ENCODE results near the gene UBA5. TPM values are rescaled to one million over a fixed set of nuclear protein-coding genes. Genes with fewer than 3 reads are reported as not detected.
A peak's percentile ranks its signal among the peaks of the same experiment; 100 is the strongest.

The UBA5 gene
- total and polyA plus RNA-seq, 2 donors: 28.2 to 57.9 TPM

DNA sequence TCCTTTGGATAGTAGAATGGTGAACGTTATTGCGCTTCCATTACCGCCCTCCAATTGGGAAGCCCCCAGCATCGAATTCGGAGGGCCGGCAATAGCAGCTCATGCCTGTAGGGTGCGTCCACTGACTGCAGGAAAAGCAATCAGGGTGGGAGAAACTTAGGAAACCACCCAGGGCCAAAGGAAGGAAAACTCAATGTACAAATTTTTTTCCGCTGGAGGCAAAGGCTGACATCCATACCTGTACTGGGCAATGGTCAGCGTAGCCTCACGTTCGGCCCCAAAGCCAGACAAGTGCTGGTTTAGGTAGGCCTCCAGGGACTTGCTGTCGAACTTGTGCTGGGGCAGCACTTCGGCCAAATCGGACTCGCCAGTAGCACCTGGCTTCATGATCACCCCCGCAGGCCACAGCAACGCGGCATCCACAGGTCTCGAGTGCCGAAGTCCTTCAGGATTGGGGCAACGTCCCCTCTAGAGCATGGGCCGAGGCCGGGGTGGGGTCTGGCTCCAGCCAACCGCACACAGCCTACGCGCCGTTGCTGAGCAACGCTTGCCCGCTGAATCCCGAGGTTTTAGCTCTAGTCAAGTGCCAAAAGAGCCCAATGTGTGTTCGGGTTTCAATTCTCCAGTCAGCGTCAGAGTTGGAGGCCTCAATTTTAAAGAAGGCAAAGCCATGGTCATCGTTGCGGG lies 621 bp upstream of the UBA5 start, which contains the start of gene ACAD11:
Gene ACAD11, minus strand, starts transcription at position 445 of the 687 bp plus-strand sequence. Its CDS starts 58 bp downstream, at position 387.
- peak within 1 kb of the TSS; percentile 95 for H3K27ac ChIP-seq (ENCODE audit: low read depth)
- under 1% methylated on average over 34 of the region's 34 CpGs for WGBS
- H3K36me3 ChIP-seq (ENCODE audit: insufficient read depth): no peaks in the 10 kb centered on the region
- H3K4me1 ChIP-seq (ENCODE audit: insufficient read depth): peaks cover 1% of the 10 kb centered on the region
- DNase-seq (ENCODE audit: extremely low spot score): peak; percentile 31
- peak within 1 kb of the TSS; percentile 94 for H3K4me3 ChIP-seq (ENCODE audit: low read depth, low read length)

- WGBS: 1% methylated on average over 5 of the region's 5 CpGs
Measured at GRCh38 chr3:132660811-132661070, 612 bp downstream of the UBA5 start.

DNA sequence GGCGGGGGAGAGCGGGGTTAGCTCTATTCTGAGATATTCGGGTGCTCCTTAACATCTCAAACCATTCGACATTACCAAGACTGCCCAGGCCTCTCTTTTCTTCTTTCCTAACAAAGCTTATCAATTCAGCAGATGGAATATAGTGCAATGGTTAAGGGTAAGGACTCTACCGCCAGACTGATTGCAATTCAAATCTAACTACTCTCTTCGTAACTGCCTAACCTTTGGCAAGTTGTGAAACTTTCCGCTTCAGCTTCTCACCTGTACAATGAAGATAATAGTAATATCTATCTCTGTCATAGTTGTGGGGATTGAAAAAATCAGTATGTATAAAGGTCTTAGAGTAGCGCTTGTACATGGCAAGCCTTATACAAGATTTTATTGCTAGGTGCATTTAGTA lies 972 bp downstream of the UBA5 start:
- WGBS: 17% methylated on average over 8 of the region's 8 CpGs
- Histone ChIP-seq H3K36me3 (ENCODE audit: insufficient read depth) (no peaks in the 10 kb centered on the region), H3K4me1 (ENCODE audit: insufficient read depth) (peaks cover 1% of the 10 kb centered on the region), H3K27ac (ENCODE audit: low read depth) (no peak overlapping the region), H3K4me3 (ENCODE audit: low read depth, low read length) (peak overlapping the region; percentile 94)
- DNase-seq (ENCODE audit: extremely low spot score): no peak

More at GRCh38 chr3:132660811-132661070, 612 bp downstream of the UBA5 start:
- Histone ChIP-seq H3K36me3 (ENCODE audit: insufficient read depth) (no peaks in the 10 kb centered on the region), H3K4me1 (ENCODE audit: insufficient read depth) (peaks cover 1% of the 10 kb centered on the region), H3K4me3 (ENCODE audit: low read depth, low read length) (peak overlapping the region; percentile 94), H3K27ac (ENCODE audit: low read depth) (no peak overlapping the region)
- DNase-seq (ENCODE audit: extremely low spot score): no peak

DNA sequence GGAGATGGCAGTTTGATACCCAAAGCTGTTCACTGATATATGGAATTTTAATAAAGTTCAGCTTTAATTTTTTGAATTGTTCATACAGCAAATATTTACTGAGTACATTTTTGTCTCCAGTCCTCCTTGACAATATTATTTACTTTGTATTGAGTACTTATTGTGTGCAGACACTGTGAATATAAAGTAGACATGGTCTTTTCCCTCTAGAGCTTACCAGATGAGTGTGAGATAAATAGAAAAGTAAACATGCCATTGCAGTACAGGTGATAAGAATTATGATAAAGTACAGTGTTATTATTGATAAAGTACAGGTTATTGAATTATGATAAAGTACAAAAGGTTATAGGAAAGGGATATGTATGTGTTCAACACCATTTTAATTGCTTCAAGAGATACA lies 2.1 kb downstream of the UBA5 start:
- no peak overlapping the region for H3K4me3 ChIP-seq (ENCODE audit: low read depth, low read length)
- DNase-seq (ENCODE audit: extremely low spot score): no peak
- H3K36me3 ChIP-seq (ENCODE audit: insufficient read depth): no peaks in the 10 kb centered on the region
- no peak overlapping the region for H3K27ac ChIP-seq (ENCODE audit: low read depth)
- H3K4me1 ChIP-seq (ENCODE audit: insufficient read depth): peaks cover 1% of the 10 kb centered on the region

GRCh38 chr3:132665230-132665745 lies 5.2 kb downstream of the UBA5 start:
- peaks cover 1% of the 10 kb centered on the region for H3K4me1 ChIP-seq (ENCODE audit: insufficient read depth)
- H3K4me3 ChIP-seq (ENCODE audit: low read depth, low read length): no peak overlapping the region
- no peak overlapping the region for H3K27ac ChIP-seq (ENCODE audit: low read depth)
- DNase-seq (ENCODE audit: extremely low spot score): no peak
- WGBS: 74% methylated on average over 3 of the region's 3 CpGs
- H3K36me3 ChIP-seq (ENCODE audit: insufficient read depth): no peaks in the 10 kb centered on the region

GRCh38 chr3:132669256-132669777 lies 9.2 kb downstream of the UBA5 start:
- Histone ChIP-seq H3K27ac (ENCODE audit: low read depth) (no peak overlapping the region), H3K4me3 (ENCODE audit: low read depth, low read length) (no peak overlapping the region), H3K36me3 (ENCODE audit: insufficient read depth) (no peaks in the 10 kb centered on the region), H3K4me1 (ENCODE audit: insufficient read depth) (no peaks in the 10 kb centered on the region)
- 95% methylated on average over 5 of the region's 5 CpGs for WGBS
- no peak for DNase-seq (ENCODE audit: extremely low spot score)

GRCh38 chr3:132675408-132675807 lies 15.3 kb downstream of the UBA5 start:
- Histone ChIP-seq H3K27ac (ENCODE audit: low read depth) (no peak overlapping the region), H3K4me1 (ENCODE audit: insufficient read depth) (no peaks in the 10 kb centered on the region), H3K4me3 (ENCODE audit: low read depth, low read length) (no peak overlapping the region), H3K36me3 (ENCODE audit: insufficient read depth) (peaks cover 1% of the 10 kb centered on the region)
- no peak for DNase-seq (ENCODE audit: extremely low spot score)

DNA sequence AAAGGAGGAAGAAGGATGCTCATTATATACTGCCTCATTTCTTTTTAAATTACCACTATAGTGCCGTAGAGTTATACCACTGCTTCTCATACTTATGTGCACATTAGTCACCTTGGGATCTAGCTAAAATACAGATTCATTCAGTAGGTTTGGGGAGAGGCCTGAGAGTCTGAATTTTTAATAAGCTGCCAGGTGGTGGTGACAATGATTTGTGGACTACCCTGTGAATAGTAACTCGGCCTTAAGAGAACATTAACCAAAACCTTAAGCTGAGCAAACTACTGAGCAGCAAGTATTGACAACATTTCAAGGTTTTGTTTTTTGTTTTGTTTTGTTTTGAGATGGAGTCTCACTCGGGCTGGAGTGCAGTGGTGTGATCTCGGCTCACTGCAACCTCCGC lies 19.8 kb downstream of the UBA5 start:
- H3K4me1 ChIP-seq (ENCODE audit: insufficient read depth): no peaks in the 10 kb centered on the region
- no peak overlapping the region for H3K4me3 ChIP-seq (ENCODE audit: low read depth, low read length)
- WGBS: 91% methylated on average over 5 of the region's 5 CpGs
- no peak overlapping the region for H3K27ac ChIP-seq (ENCODE audit: low read depth)
- DNase-seq (ENCODE audit: extremely low spot score): no peak
- no peaks in the 10 kb centered on the region for H3K36me3 ChIP-seq (ENCODE audit: insufficient read depth)

DNA sequence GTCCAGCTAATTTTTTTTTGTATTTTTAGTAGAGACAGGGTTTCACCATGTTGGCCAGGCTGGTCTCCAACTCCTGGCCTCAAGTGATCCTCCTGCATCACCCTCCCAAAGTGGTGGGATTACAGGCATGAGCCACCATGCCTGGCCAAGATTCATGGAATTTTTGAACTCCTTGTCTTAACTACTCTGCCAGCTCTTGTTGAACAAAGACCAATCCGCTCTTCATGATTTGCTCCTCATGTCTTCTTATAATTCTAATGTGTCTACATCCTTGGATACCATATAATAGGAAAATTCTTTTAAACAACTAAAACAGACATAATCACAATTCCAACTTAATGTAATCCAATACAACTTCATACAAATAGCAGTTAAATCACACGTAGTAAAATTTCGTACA lies 21.3 kb downstream of the UBA5 start:
- Histone ChIP-seq H3K4me1 (ENCODE audit: insufficient read depth) (no peaks in the 10 kb centered on the region), H3K27ac (ENCODE audit: low read depth) (no peak overlapping the region), H3K4me3 (ENCODE audit: low read depth, low read length) (no peak overlapping the region), H3K36me3 (ENCODE audit: insufficient read depth) (no peaks in the 10 kb centered on the region)
- DNase-seq (ENCODE audit: extremely low spot score): no peak
- 97% methylated on average over 3 of the region's 3 CpGs for WGBS

- H3K4me3 ChIP-seq (ENCODE audit: low read depth, low read length): no peak overlapping the region
- H3K36me3 ChIP-seq (ENCODE audit: insufficient read depth): no peaks in the 10 kb centered on the region
- H3K27ac ChIP-seq (ENCODE audit: low read depth): no peak overlapping the region
- no peak for DNase-seq (ENCODE audit: extremely low spot score)
- H3K4me1 ChIP-seq (ENCODE audit: insufficient read depth): no peaks in the 10 kb centered on the region
Measured at GRCh38 chr3:132682201-132682600, 22.1 kb downstream of the UBA5 start.

GRCh38 chr3:132690040-132690439 lies 29.9 kb downstream of the UBA5 start:
- no peak overlapping the region for H3K4me3 ChIP-seq (ENCODE audit: low read depth, low read length)
- peaks cover 6% of the 10 kb centered on the region for H3K36me3 ChIP-seq (ENCODE audit: insufficient read depth)
- no peak for DNase-seq (ENCODE audit: extremely low spot score)
- no peak overlapping the region for H3K27ac ChIP-seq (ENCODE audit: low read depth)
- 79% methylated on average over 4 of the region's 4 CpGs for WGBS
- H3K4me1 ChIP-seq (ENCODE audit: insufficient read depth): no peaks in the 10 kb centered on the region

GRCh38 chr3:132694991-132695390 lies 34.9 kb downstream of the UBA5 start:
- Histone ChIP-seq H3K4me1 (ENCODE audit: insufficient read depth) (no peaks in the 10 kb centered on the region), H3K36me3 (ENCODE audit: insufficient read depth) (peaks cover 10% of the 10 kb centered on the region), H3K27ac (ENCODE audit: low read depth) (no peak overlapping the region), H3K4me3 (ENCODE audit: low read depth, low read length) (no peak overlapping the region)
- no peak for DNase-seq (ENCODE audit: extremely low spot score)
- 88% methylated on average over 4 of the region's 4 CpGs for WGBS

DNA sequence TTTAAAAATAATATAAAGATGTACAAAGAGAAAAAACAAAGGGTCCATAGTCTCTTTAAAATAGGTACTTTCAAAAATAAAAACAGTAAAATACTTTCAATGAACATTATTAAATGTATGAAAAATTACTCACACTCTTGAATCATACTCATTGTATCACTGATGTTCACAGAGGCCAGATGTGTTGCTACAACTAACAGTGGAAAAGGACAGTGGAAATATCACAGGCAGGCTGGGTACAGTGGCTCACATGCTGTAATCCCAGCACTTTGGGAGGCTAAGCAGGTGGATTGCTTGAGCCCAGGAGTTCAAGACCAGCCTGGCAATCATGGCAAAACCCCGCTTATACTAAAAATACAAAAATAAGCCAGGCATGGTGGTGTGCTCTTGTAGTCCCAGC lies 35.3 kb downstream of the UBA5 start:
- Histone ChIP-seq H3K4me3 (ENCODE audit: low read depth, low read length) (no peak overlapping the region), H3K27ac (ENCODE audit: low read depth) (no peak overlapping the region), H3K4me1 (ENCODE audit: insufficient read depth) (no peaks in the 10 kb centered on the region), H3K36me3 (ENCODE audit: insufficient read depth) (peaks cover 9% of the 10 kb centered on the region)
- no peak for DNase-seq (ENCODE audit: extremely low spot score)
- WGBS: 96% methylated on average over 1 of the region's 1 CpG

DNA sequence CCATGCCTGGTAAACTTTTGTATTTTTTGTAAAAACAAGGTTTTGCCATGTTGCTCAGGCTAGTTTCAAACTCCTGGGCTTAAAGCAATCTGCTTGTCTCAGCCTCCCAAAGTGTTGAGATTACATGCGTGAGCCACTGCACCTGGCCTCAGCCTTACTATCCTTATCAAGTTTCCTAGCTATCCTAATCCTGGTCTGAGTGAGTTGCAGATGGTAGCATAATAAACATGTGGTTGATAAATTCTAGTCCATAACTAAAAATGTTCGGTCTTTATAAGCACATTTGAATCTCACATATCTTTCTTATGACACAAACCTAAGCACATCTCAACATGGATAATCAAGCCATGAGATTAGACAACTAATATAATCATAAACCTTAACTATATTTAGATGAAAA lies 43.6 kb downstream of the UBA5 start:
- H3K27ac ChIP-seq (ENCODE audit: low read depth): no peak overlapping the region
- H3K4me3 ChIP-seq (ENCODE audit: low read depth, low read length): no peak overlapping the region
- H3K36me3 ChIP-seq (ENCODE audit: insufficient read depth): no peaks in the 10 kb centered on the region
- DNase-seq (ENCODE audit: extremely low spot score): no peak
- no peaks in the 10 kb centered on the region for H3K4me1 ChIP-seq (ENCODE audit: insufficient read depth)
- 53% methylated on average over 2 of the region's 2 CpGs for WGBS
